Measurements from ENCODE around the gene PCDHGC3.

- TF ChIP-seq CTCF (IDR thresholded peaks at IDR 0.05) (no peak), POLR2A (IDR thresholded peaks at IDR 0.05) (no peak)
These were observed 4.0 kb downstream of the PCDHGC3 start for GRCh38 chr5:141479776-141480175.
